ENCODE data around the gene BMPR1B. TPM values are rescaled to one million over a fixed set of nuclear protein-coding genes. Genes with fewer than 3 reads are reported as not detected.
"Not testable (repeated sequence)": the region's sequence is repeated elsewhere in the genome, so short reads cannot be mapped to it uniquely, and the experiment has no call there.

The BMPR1B gene
- total RNA-seq, 3 donors from 2014 or later = 0.64 to 7.2 (median 2.0) TPM

DNA sequence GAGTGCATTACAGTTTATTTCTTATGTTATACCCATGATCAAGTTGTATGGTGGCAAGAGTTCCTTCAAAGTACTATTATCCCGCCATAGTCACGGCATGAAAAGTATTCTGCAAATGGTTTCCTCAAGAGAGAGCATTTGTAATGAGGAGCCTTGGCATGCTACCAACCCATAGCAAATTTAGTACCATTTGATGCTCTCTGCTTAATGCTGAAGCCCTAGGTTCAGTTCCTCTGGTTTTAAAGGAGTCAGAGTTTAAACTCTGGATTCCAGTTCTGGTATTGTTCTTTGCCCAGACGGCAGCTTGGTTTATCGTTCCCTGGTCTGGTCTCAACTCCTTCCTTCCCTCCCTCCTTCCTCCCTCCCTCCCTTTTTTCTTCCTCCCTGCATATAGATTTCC, 371.3 kb downstream of the BMPR1B start:
- H3K27ac ChIP-seq = no peak overlapping the region
- no peak overlapping the region for H3K4me3 ChIP-seq

GRCh38 chr4:95129821-95130311, 372.1 kb downstream of the BMPR1B start:
- Histone ChIP-seq H3K27ac (no peak overlapping the region), H3K4me3 (no peak overlapping the region), H3K4me1 (no peaks in the 10 kb centered on the region), H3K36me3 (no peaks in the 10 kb centered on the region), H3K9me3 (no peaks in the 10 kb centered on the region), H3K27me3 (no peaks in the 10 kb centered on the region)
- no peak for TF ChIP-seq POLR2AphosphoS5 (IDR thresholded peaks at IDR 0.05)
- no peak for TF ChIP-seq POLR2A (IDR thresholded peaks at IDR 0.05)
- TF ChIP-seq, protein P1, sequence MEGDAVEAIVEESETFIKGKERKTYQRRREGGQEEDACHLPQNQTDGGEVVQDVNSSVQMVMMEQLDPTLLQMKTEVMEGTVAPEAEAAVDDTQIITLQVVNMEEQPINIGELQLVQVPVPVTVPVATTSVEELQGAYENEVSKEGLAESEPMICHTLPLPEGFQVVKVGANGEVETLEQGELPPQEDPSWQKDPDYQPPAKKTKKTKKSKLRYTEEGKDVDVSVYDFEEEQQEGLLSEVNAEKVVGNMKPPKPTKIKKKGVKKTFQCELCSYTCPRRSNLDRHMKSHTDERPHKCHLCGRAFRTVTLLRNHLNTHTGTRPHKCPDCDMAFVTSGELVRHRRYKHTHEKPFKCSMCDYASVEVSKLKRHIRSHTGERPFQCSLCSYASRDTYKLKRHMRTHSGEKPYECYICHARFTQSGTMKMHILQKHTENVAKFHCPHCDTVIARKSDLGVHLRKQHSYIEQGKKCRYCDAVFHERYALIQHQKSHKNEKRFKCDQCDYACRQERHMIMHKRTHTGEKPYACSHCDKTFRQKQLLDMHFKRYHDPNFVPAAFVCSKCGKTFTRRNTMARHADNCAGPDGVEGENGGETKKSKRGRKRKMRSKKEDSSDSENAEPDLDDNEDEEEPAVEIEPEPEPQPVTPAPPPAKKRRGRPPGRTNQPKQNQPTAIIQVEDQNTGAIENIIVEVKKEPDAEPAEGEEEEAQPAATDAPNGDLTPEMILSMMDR (IDR thresholded peaks at IDR 0.05) = no peak
- no peak for DNase-seq (ENCODE audit: low spot score in 2 of 2)
- intact Hi-C loops (cut with DNase I; ENCODE audit: low total_unique reads) = no loop called here

More for the DNA sequence above, 371.3 kb downstream of the BMPR1B start:
- no peaks in the 10 kb centered on the region for H3K4me1 ChIP-seq
- no peaks in the 10 kb centered on the region for H3K9me3 ChIP-seq
- intact Hi-C loops (cut with DNase I; ENCODE audit: low total_unique reads) = no loop called here
- H3K36me3 ChIP-seq = no peaks in the 10 kb centered on the region
- DNase-seq (ENCODE audit: low spot score in 2 of 2) = no peak
- TF ChIP-seq POLR2A (IDR thresholded peaks at IDR 0.05) (no peak), POLR2AphosphoS5 (IDR thresholded peaks at IDR 0.05) (no peak)
- TF ChIP-seq, protein P1 (IDR thresholded peaks at IDR 0.05) = no peak
- no peaks in the 10 kb centered on the region for H3K27me3 ChIP-seq

- H3K36me3 ChIP-seq; DNase-seq (ENCODE audit: low spot score in 2 of 2); intact Hi-C loops (cut with DNase I; ENCODE audit: low total_unique reads); H3K9me3 ChIP-seq; H3K4me3 ChIP-seq; H3K4me1 ChIP-seq; H3K27ac ChIP-seq; H3K27me3 ChIP-seq: not testable (repeated sequence)
These were observed 376.3 kb downstream of the BMPR1B start for GRCh38 chr4:95134016-95134415.

DNA sequence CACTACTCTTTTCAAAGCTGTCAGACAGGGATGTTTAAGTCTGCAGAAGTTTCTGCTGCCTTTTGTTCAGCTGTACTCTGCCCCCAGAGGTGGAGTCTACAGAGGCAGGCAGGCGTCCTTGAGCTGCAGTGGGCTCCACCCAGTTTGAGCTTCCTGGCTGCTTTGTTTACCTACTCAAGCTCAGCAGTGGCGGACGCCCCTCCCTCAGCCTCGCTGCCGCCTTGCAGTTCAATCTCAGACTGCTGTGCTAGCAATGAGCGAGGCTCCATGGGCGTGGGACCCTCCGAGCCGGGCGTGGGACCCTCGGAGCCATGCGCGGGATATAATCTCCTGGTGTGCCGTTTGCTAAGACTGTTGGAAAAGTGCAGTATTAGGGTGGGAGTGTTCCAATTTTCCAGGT, 381.7 kb downstream of the BMPR1B start:
- H3K4me3 ChIP-seq; H3K27me3 ChIP-seq; H3K9me3 ChIP-seq; intact Hi-C loops (cut with DNase I; ENCODE audit: low total_unique reads); H3K4me1 ChIP-seq; H3K36me3 ChIP-seq; H3K27ac ChIP-seq; DNase-seq (ENCODE audit: low spot score in 2 of 2): not testable (repeated sequence)

DNA sequence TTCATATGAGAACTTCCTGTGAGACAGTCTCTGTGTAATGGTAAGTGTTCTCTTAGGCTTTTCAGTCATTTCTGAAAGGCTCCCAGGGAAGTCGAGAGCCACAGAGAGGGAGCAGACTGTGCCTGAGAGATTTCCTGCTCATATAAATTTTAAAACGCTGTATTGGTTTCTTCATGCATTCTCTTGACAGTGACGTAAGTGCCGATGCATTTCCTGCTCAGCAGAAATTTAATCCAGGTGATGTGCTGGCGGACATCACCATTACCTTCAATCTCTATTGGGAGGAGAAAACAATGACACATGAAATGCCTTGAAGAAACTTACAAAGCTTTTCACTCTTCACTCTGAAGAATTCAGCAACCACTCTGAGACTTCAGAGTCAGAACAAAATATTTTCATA, 383.6 kb downstream of the BMPR1B start:
- no peak for DNase-seq (ENCODE audit: low spot score in 2 of 2)
- Histone ChIP-seq H3K36me3 (no peaks in the 10 kb centered on the region), H3K9me3 (peaks cover 0 to 5% of the 10 kb centered on the region in 2 donors), H3K27me3 (no peaks in the 10 kb centered on the region), H3K27ac (no peak overlapping the region), H3K4me1 (no peaks in the 10 kb centered on the region), H3K4me3 (no peak overlapping the region)
- TF ChIP-seq POLR2A (IDR thresholded peaks at IDR 0.05) (no peak), POLR2AphosphoS5 (IDR thresholded peaks at IDR 0.05) (no peak)
- TF ChIP-seq, protein P1 (IDR thresholded peaks at IDR 0.05) = no peak
- intact Hi-C loops (cut with DNase I; ENCODE audit: low total_unique reads) = no loop called here

- intact Hi-C loops (cut with DNase I; ENCODE audit: low total_unique reads) = no loop called here
- Histone ChIP-seq H3K4me3 (no peak overlapping the region), H3K27ac (no peak overlapping the region), H3K9me3 (peaks cover 0 to 5% of the 10 kb centered on the region in 2 donors), H3K4me1 (no peaks in the 10 kb centered on the region), H3K27me3 (no peaks in the 10 kb centered on the region), H3K36me3 (no peaks in the 10 kb centered on the region)
- no peak for DNase-seq (ENCODE audit: low spot score in 2 of 2)
- TF ChIP-seq POLR2AphosphoS5 (IDR thresholded peaks at IDR 0.05) = no peak
- TF ChIP-seq, protein P1 (IDR thresholded peaks at IDR 0.05) = no peak
- no peak for TF ChIP-seq POLR2A (IDR thresholded peaks at IDR 0.05)
These were observed 385.2 kb downstream of the BMPR1B start for GRCh38 chr4:95142932-95143331.
